ENCODE measurements around the gene LRRK1.

GRCh38 chr15:101031213-101031612, 112.1 kb downstream of the LRRK1 start:
- TF ChIP-seq CTCF (IDR thresholded peaks at IDR 0.05; ENCODE audit: low read depth, low read length): no peak
- TF ChIP-seq EZH2phosphoT487 (IDR thresholded peaks at IDR 0.05; ENCODE audit: low read depth): no peak

All from OCI-LY3 (cell line).